NCI-H1105 (cell line): ENCODE data around the gene PRELID1.
A peak's percentile ranks its signal among the peaks of the same experiment; 100 is the strongest.
"Not testable (repeated sequence)": the region's sequence is repeated elsewhere in the genome, so short reads cannot be mapped to it uniquely, and the experiment has no call there.

Experiments used
- DNase-seq: peaks from one replicate; lab custom pipeline; 2025; lab: John Stamatoyannopoulos, UW

PRELID1 gene

GRCh38 chr5:177336603-177337494, 33.2 kb downstream of the PRELID1 start:
- DNase-seq, result no peak

- no peak for DNase-seq
These were observed 34.9 kb downstream of the PRELID1 start for GRCh38 chr5:177338251-177339106.

DNA sequence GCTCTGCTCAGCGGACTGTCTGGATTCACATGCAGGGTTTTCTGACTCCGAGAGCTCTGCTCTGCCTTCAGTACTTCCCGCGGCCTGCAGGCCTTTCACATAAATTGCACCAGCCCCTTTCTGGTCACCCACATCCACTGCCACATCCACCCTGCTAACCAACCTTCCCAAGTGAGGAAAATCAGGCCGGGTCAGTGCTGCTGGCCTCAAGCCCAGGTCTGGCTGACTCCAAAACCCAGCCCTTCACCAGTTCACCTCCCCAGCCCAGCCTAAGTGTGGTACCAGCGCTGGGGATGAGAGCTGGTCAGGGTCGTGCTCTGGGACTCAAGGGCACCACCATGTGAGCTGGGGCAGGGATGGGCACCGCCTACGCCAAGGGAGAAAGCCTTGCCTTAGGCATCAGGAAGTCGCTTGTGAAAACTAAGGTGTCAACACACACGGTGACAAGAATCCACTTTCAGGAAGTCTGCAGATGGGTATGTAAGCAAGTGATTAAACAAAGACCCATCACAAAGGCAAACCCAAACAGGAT, 35.6 kb downstream of the PRELID1 start:
- DNase-seq, result no peak

DNA sequence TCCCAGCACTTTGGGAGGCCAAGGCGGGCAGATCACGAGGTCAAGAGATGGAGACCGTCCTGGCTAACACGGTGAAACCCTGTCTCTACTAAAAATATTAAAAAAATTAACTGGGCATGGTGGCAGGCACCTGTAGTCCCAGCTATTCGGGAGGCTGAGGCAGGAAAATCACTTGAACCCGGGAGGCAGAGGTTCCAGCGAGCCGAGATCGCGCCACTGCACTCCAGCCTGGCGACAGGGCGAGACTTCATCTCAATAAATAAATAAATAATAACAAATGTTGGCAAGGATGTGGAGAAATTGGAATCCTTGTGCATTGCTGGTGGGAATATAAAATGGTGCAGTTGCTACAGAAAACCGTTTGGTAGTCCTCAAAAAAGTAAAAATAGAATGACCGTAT, 39.4 kb downstream of the PRELID1 start:
- DNase-seq, result not testable (repeated sequence)

- no peak for DNase-seq
These were observed 40.2 kb downstream of the PRELID1 start for GRCh38 chr5:177343777-177344176.

- DNase-seq, result no peak
These were observed 41.3 kb downstream of the PRELID1 start for GRCh38 chr5:177344891-177345290.

GRCh38 chr5:177346820-177347219, 43.2 kb downstream of the PRELID1 start:
- DNase-seq, result no peak

DNA sequence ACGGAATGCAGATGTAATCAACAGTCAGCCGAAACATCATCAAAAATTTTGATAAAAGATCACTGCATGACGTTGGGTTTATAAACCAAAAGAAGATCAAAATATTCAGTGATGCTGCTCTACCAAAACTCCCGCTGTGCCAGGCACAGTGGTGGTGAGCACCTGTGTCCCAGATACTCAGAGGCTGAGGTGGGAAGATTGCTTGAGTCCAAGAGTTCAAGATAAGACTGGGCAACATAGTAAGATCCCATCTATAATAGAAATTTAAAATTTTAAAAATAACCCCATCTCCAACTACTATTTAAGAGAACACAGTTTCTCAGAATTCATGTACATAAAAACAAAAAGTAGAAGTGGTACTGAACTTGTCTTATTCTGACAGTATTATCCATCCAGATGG, 44.1 kb downstream of the PRELID1 start:
- DNase-seq, result no peak

DNA sequence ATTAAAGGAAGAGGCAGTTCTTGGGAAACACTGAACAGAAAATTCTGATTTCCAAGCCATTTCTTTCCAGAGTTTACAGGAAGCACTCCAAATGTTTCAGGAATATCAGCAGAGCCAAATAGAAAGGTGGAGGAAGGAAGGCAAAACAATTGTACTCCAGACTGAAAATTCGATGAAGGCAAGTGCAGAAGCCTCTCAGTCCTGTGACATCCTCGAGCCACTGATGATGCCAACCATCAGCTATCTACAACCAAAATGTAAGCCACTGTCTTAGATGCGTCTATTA, 45.7 kb downstream of the PRELID1 start:
- no peak for DNase-seq

DNA sequence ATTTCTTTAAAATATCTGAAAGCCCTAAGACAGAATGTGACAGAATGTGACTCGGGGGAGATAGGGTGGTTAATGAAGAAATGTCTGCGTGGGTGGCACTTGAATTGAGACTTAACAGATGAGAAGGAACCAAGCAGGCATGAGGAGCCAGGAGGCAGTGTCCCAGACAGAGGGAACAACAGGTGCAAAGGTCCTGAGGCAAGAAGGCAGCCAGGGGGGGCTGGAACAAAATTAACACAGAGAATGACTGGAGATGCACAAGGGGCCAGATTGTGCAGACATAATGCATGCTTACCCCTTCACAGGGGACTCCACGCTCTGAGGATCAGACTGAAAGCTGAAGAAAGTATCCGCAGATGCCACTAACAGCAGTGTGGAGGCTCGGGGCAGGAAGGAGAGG, 46.2 kb downstream of the PRELID1 start:
- no peak for DNase-seq

DNA sequence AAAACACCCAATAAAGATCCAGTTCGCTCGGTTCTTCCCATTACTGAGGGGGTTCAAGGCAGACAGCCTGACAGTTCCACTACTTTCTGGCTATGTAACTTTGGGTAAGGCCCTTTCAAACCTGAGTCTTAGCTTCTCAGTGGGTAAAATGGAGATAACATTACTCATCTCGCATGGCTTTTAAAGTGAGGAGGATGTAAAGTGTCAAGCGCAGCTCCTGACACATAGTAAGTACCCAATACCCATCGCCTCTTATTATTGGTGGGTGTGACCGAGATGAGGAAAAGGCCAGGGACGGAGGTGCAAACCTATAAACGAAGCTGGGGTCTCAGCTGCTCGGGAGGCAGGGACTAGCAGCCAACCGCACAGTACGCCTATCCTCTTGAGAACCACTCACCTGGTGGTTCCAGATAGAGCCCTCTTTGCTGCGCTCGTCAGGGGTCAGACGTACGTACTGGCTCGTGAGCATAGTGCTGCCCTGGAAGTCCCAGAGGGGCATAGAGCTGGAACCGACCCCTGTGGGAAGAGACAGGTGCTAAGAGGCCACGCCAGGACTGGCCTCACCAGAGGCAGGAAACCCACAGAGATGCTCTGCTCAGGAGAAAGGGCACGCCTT, 47.3 kb downstream of the PRELID1 start:
- DNase-seq, result no peak

DNA sequence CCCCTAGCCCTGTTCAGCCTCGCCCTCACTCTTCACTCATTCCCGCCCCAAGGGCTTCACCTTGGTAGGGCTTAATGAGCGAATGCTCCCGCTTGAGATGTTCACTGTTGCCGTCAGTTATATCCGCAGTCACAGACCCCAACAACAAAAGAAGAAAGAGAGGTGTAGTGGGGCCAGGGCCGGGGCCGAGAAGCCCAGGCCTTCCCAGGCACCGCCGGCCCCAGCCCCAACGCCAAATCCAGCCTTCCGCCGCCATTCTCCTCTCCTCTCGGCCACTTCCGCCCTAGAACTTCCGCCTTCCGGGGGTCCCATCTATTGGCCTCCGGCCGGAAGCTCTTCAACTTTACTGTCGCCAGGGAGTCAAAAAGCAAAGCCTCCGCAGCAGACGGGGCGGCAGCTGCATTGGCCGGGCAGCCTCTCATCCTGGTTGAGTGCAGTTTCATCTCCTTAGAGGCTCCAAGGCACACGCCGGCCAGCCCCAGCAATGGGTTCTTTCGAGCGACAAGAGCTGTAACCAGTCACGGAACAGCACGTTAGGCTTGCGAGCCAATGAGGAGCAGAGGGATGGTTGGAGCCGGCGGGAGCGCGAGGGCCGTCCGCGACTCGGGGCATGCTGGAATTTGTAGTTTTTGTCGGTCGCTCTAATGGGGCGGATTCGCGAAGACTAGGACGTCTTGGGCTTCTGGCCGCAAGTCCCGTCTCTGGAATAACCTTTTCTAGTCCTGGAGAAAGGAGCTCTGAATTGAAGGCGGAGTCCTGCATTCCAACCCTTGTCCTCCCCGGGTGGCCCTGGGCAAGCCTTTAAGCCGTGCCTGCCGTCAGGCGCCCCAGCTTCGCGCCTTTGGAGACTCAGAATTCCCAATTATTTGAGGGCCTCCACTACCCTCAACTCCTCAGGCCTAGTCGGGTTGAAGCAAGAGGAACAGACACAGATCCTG, 48.1 kb downstream of the PRELID1 start, which contains the start of gene LMAN2:
LMAN2 (minus strand) TSS at position 277 of the 938 bp plus-strand sequence; CDS start at position 256, 21 bp downstream.
- DNase-seq, result peak; percentile 79

DNA sequence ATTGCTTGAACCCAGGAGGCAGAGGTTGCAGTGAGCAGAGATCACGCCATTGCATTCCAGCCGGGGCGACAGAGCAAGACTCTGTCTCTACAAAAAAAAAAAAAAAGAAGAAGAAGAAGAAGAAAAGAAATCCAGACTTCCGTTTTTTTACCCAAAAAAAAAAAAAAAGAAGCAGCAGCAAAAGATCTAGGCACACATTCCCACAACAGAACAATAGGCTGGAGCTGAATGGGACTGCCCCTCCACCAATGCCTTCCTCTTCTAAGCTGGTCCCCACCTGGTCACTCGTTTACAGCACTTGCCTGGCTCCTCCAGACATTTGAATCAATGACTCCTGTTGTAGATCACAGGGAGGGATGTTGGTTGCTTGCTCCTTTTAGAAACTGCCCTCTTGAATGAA, 49.5 kb downstream of the PRELID1 start:
- no peak for DNase-seq

DNA sequence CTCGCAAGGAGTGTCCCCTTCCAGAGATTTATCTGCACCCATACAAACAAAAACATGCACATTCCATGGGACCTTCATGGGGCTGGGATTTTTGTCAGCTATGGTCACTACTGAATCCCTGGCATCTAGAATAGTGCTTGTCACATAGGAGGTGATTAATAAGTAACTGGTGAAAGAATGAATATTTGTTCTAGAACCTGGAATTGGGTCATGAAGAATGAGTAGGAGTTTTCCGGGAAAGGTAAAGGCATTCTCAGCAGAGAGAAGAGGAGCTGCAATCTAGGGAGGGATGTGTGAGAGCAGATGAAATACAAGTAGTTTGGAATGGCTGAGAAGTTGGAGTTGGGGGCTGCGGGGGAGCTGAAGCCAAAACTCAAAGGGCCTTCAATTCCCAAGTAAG, 50.7 kb downstream of the PRELID1 start:
- DNase-seq, result no peak

DNA sequence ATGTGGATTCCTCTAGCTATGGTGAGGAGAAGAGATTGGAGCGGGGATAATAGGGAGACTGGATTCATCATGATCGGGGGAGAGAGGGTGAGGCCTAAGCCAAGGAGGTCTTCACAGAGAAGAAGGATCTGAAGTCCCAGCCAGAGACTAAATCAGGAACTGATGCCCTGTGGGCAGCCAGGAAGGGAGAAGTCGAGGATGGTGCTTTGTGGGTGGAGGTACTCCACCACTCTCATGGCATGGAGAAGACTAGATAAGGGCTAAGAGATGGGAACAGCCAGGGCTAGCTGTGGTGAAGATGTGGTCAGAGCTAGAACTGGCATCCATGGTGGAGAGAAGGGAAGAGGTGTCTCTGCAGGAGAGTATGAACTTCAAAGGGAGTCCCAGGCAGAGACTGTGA, 51.1 kb downstream of the PRELID1 start:
- no peak for DNase-seq

GRCh38 chr5:177355162-177355867, 51.7 kb downstream of the PRELID1 start:
- DNase-seq, result no peak

GRCh38 chr5:177355868-177356168, 52.2 kb downstream of the PRELID1 start:
- no peak for DNase-seq
